K562 (cell line): ENCODE data around the gene CDH8. TPM values are rescaled to one million over a fixed set of nuclear protein-coding genes. Genes with fewer than 3 reads are reported as not detected.

Experiments
- ATAC-seq: fragments of 200-7000 bp; cut with Tn5 transposase; 3 replicates; pipeline ENCODE4 v1.9.1; 2020; ENCODE audit warnings: moderate library complexity
- BruUV-seq: library from RNA; stranded (reverse); fragments of 400-500 nt; replicated peaks from 2 replicates; lab custom pipeline; 2021; lab: Mats Ljungman, UMichigan
- CTCF ChIA-PET: fragments of 300-600 bp; formaldehyde crosslinking; extraction: SDS; loops from one replicate; lab custom pipeline; 2021; ENCODE audit warnings: low intra/inter-chr PET ratio; lab: Yijun Ruan, JAX
- POLR2A ChIA-PET: fragments of 300-600, 350-650 bp; sonication (Branson Sonifier 250); formaldehyde crosslinking; extraction: SDS; loops from one replicate; lab custom pipeline; 2021; ENCODE audit warnings: antibody characterized with exemption, inconsistent platforms; lab: Yijun Ruan, JAX
- DNase-seq, 4 experiments: peaks; one replicate each; pipeline versions ENCODE4 v3.0.0 to v3.0.0-alpha.2; 2011 to 2018; ENCODE audit warnings: low spot score in 3 of 4, mixed read lengths in 3 of 4; ENCODE audit errors: extremely low read depth in 1 of 4
- FAIRE-seq: peaks from 2 replicates; lab custom pipeline; 2011; peaks lifted over from hg19 to GRCh38; lab: Jason Lieb, UNC
- H2AFZ ChIP-seq: 2 replicates; pipeline ENCODE4 v1.6.0; 2011; ENCODE audit warnings: low read depth, low read length, control low read depth, inconsistent platforms
- H3K27ac ChIP-seq: fragments of 200-600 bp; 3 replicates; pipeline ENCODE4 v1.8.0; 2011; ENCODE audit warnings: low read depth, mild to moderate bottlenecking, control low read depth, inconsistent platforms, low read length, moderate library complexity, mixed read lengths; ENCODE audit errors: extremely low read depth
- H3K27me3 ChIP-seq, 2 experiments: fragments of 300-600 bp in 1 of 2; 2 replicates in 1 of 2; 3 replicates in 1 of 2; pipeline versions ENCODE4 v1.6.0 to v1.8.0; 2011; ENCODE audit warnings: inconsistent platforms in 2 of 2, low read length in 2 of 2, mild to moderate bottlenecking in 1 of 2, mixed read lengths in 1 of 2, moderate library complexity in 1 of 2; ENCODE audit not compliant: control insufficient read depth in 2 of 2, insufficient read depth in 2 of 2
- H3K36me3 ChIP-seq: fragments of 300-600 bp; 3 replicates; pipeline ENCODE4 v1.8.0; 2011; ENCODE audit warnings: mild to moderate bottlenecking, low read length, inconsistent platforms; ENCODE audit not compliant: control insufficient read depth, insufficient read depth
- H3K4me1 ChIP-seq, 2 experiments: fragments of 200-600 bp in 1 of 2; replicated peaks in 1 of 2; 2 replicates in 1 of 2; 3 replicates in 1 of 2; pipeline versions ENCODE4 v1.5.1 to v1.8.0; 2011; ENCODE audit warnings: inconsistent platforms in 2 of 2, low read length in 2 of 2, mild to moderate bottlenecking in 1 of 2, mixed read lengths in 1 of 2, moderate library complexity in 1 of 2; ENCODE audit not compliant: control insufficient read depth in 2 of 2, insufficient read depth in 2 of 2
- H3K4me2 ChIP-seq: 2 replicates; pipeline ENCODE4 v1.6.1; 2011; ENCODE audit warnings: low read length, control low read depth, inconsistent platforms, mixed read lengths; ENCODE audit not compliant: insufficient read depth
- H3K4me3 ChIP-seq: fragments of 200-600 bp; sonication (generic), shearing (Covaris generic); 2 replicates; pipeline ENCODE4 v1.5.1; 2016; ENCODE audit warnings: control low read depth, inconsistent platforms
- H3K79me2 ChIP-seq: fragments of 200-600 bp; 3 replicates; pipeline ENCODE4 v1.8.0; 2011; ENCODE audit warnings: low read length, inconsistent platforms; ENCODE audit not compliant: control insufficient read depth, insufficient read depth
- H3K9ac ChIP-seq, 2 experiments: 2 replicates each; pipeline versions ENCODE4 v1.6.0 to v1.6.1; 2011; ENCODE audit warnings: low read depth in 2 of 2, low read length in 2 of 2, control low read depth in 1 of 2, inconsistent platforms in 1 of 2, mild to moderate bottlenecking in 1 of 2, mixed read lengths in 1 of 2; ENCODE audit not compliant: insufficient read depth in 1 of 2
- H3K9me1 ChIP-seq: one replicate; pipeline ENCODE4 v1.6.0; 2011; ENCODE audit warnings: inconsistent platforms, mild to moderate bottlenecking, low read length, moderate library complexity; ENCODE audit not compliant: control insufficient read depth, insufficient read depth
- H3K9me3 ChIP-seq: replicated peaks from 2 replicates; pipeline ENCODE4 v1.5.1; 2011; ENCODE audit warnings: low read depth, low read length, inconsistent platforms; ENCODE audit not compliant: control insufficient read depth, insufficient read depth
- H4K20me1 ChIP-seq: replicated peaks from 2 replicates; pipeline ENCODE4 v1.6.1; 2011; ENCODE audit warnings: low read length, inconsistent platforms, mixed read lengths; ENCODE audit not compliant: control insufficient read depth, insufficient read depth
- CCAR2 ChIP-seq: fragments of 200-400 bp; formaldehyde crosslinking; IDR thresholded peaks from 2 replicates; pipeline ENCODE4 v1.6.1; 2017; ENCODE audit warnings: mild to moderate bottlenecking, low read depth, low read length
- NCOA6 ChIP-seq: fragments of 450-650 bp; IDR thresholded peaks from 2 replicates; pipeline ENCODE4 v1.6.1; 2017; ENCODE audit warnings: mild to moderate bottlenecking
- NEUROD1 ChIP-seq: fragments of 150-350 bp; IDR thresholded peaks from 2 replicates; pipeline ENCODE4 v1.6.1; 2014; ENCODE audit warnings: borderline replicate concordance, low read length, low read depth; ENCODE audit not compliant: partially characterized antibody
- SAFB2 ChIP-seq: fragments of 200-400 bp; formaldehyde crosslinking; IDR thresholded peaks from 2 replicates; pipeline ENCODE4 v1.6.1; 2018; ENCODE audit warnings: borderline replicate concordance, low read length, low read depth, moderate library complexity; ENCODE audit not compliant: severe bottlenecking
- STAT5B ChIP-seq: fragments of 250-450 bp; sonication (Bioruptor Pico); IDR thresholded peaks from 2 replicates; pipeline ENCODE4 v1.8.0; 2021; ENCODE audit warnings: mild to moderate bottlenecking, inconsistent platforms
- XRCC4 ChIP-seq: IDR thresholded peaks from one replicate; pipeline ENCODE4 v1.6.1; 2011; ENCODE audit not compliant: insufficient read depth, insufficient read length; ENCODE audit errors: extremely low read depth
- ZBTB7A ChIP-seq: IDR thresholded peaks from 2 replicates; pipeline ENCODE4 v1.6.1; 2011; ENCODE audit warnings: low read depth, mild to moderate bottlenecking, low read length, moderate library complexity, borderline replicate concordance; ENCODE audit not compliant: control insufficient read depth
- ZFP36 ChIP-seq: fragments of 150-350 bp; IDR thresholded peaks from 2 replicates; pipeline ENCODE4 v1.6.1; 2018; ENCODE audit warnings: low read length, low read depth; ENCODE audit not compliant: partially characterized antibody
- WGBS: fragments of 100-300 bp; shearing (Covaris generic); methylation state at CpG from one replicate; pipeline ENCODE4 v1.1.6; 2016; ENCODE audit warnings: low coverage, mixed read lengths; ENCODE audit not compliant: insufficient coverage; ENCODE audit errors: missing lambda C conversion rate; 5-methylcytosine and 5-hydroxymethylcytosine counted together
- in situ Hi-C: fragments of 300-500 bp; cut with MboI; formaldehyde crosslinking; loops from 4 replicates; pipeline ENCODE4 v1.15.0; 2018; ENCODE audit warnings: inconsistent platforms, mixed read lengths
- intact Hi-C: fragments of 100-400 bp; cut with micrococcal nuclease; formaldehyde crosslinking; loops from 2 replicates; pipeline ENCODE4 v1.14.2; 2022
- polyA plus RNA-seq, 8 experiments: library from polyadenylated mRNA; depleted of rRNA in 4 of 8; stranded (reverse) in 5 of 8; unstranded in 3 of 8; fragments of >200 nt; fragmentation: Nextera tagmentation in 2 of 8; fragmentation: Illumina TruSeq in 1 of 8; extraction: Ambion mirVana in 2 of 8; extraction: Trizol in 1 of 8; gene quantifications; 2 replicates each; pipeline versions ENCODE4 v1.2.1 to v1.2.3, GENCODE V29; 2011 to 2014; ENCODE audit warnings: inconsistent platforms in 1 of 8, missing spikeins in 1 of 8
- total RNA-seq, 7 experiments: library from RNA; depleted of rRNA in 6 of 7; stranded (reverse); fragments of >200 nt in 6 of 7; fragmentation: Illumina TruSeq in 2 of 7; extraction: Trizol in 2 of 7; gene quantifications; 2 replicates each; pipeline versions ENCODE4 v1.2.1 to v1.2.3, GENCODE V29; 2011 to 2021; ENCODE audit warnings: low replicate concordance in 1 of 7
- TF ChIP-seq, protein P1 (sequence below): sonication (generic); formaldehyde crosslinking; IDR thresholded peaks from 2 replicates; pipeline ENCODE4 v1.8.1; 2023; ENCODE audit warnings: mild to moderate bottlenecking, missing genetic modification reagents

Gene CDH8
- total and polyA plus RNA-seq, 9 of the 15 experiments (the other 6 are each of a cell fraction or from before 2014, with no cell fraction given), result 0.22 to 1.4 (median 0.42) TPM; not detected in 4

- TF ChIP-seq, protein P1, sequence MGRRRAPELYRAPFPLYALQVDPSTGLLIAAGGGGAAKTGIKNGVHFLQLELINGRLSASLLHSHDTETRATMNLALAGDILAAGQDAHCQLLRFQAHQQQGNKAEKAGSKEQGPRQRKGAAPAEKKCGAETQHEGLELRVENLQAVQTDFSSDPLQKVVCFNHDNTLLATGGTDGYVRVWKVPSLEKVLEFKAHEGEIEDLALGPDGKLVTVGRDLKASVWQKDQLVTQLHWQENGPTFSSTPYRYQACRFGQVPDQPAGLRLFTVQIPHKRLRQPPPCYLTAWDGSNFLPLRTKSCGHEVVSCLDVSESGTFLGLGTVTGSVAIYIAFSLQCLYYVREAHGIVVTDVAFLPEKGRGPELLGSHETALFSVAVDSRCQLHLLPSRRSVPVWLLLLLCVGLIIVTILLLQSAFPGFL (CRISPR knock-in tag), result no peak
- no peak for TF ChIP-seq NCOA6
- TF ChIP-seq ZBTB7A, result no peak
- TF ChIP-seq NEUROD1, result no peak
- no peak for TF ChIP-seq STAT5B (CRISPR knock-in tag)
Observed at GRCh38 chr16:61987474-61988012, 48.7 kb downstream of the CDH8 start (continued).

DNA sequence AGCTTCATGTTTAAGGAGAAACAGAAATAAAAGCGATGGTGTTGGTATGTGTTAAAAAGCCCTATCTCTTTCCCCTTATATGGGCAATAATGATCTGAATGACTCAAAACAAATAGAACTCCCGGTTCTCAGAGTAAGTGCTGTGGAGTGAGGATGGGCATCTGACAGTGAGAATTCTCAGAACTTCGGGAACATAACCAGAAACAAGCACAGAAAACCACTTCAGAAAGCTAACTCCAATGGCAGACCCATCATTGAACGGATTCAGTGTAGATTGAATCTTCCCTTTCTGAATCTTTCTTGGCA is 67.2 kb downstream of the CDH8 start:
- ChIA-PET POLR2A (no interaction called here), CTCF (no interaction called here)
- H3K27ac ChIP-seq, result no peak overlapping the region
- H3K4me2 ChIP-seq, result no peak overlapping the region
- H3K4me3 ChIP-seq, result no peak overlapping the region
- no peak overlapping the region for H3K9ac ChIP-seq
- DNase-seq (no peak), FAIRE-seq (no peak), ATAC-seq (no peak)
- H4K20me1 ChIP-seq, result no peaks in the 10 kb centered on the region
- no peaks in the 10 kb centered on the region for H3K9me1 ChIP-seq
- intact Hi-C loops, result no loop called here
- H3K9me3 ChIP-seq, result no peaks in the 10 kb centered on the region
- H3K79me2 ChIP-seq, result no peaks in the 10 kb centered on the region
- no TSS peak for BruUV-seq
- no peaks in the 10 kb centered on the region for H3K27me3 ChIP-seq
- TF ChIP-seq ZFP36 (no peak), XRCC4 (no peak), CCAR2 (no peak), SAFB2 (no peak)
- no peaks in the 10 kb centered on the region for H3K4me1 ChIP-seq
- H3K36me3 ChIP-seq, result no peaks in the 10 kb centered on the region
- in situ Hi-C loops, result no loop called here
- WGBS, result 2% methylated on average over 4 of the region's 4 CpGs
- no peak overlapping the region for H2AFZ ChIP-seq
